Effector memory CD4-positive, alpha-beta T cell (primary cell): ENCODE results near the gene ERBB4.

ENCODE experiments used
- DNase-seq, 3 donors: peaks; one replicate each; pipeline ENCODE4 v3.0.0-alpha.2; 2020
- H3K27ac ChIP-seq: 2 replicates; pipeline ENCODE4 v1.7.0; 2013; ENCODE audit warnings: mild to moderate bottlenecking, low read length, moderate library complexity; ENCODE audit not compliant: insufficient read depth, poor library complexity, severe bottlenecking
- H3K27me3 ChIP-seq: replicated peaks from 2 replicates; pipeline ENCODE4 v1.7.0; 2013; ENCODE audit warnings: mild to moderate bottlenecking, low read length; ENCODE audit not compliant: insufficient read depth, control insufficient read depth, poor library complexity, severe bottlenecking
- H3K36me3 ChIP-seq: 2 replicates; pipeline ENCODE4 v1.7.0; 2013; ENCODE audit warnings: mild to moderate bottlenecking, low read length, moderate library complexity; ENCODE audit not compliant: control insufficient read depth, insufficient read depth
- H3K4me1 ChIP-seq: 2 replicates; pipeline ENCODE4 v1.7.0; 2013; ENCODE audit warnings: low read length, mild to moderate bottlenecking; ENCODE audit not compliant: control insufficient read depth, insufficient read depth, poor library complexity, severe bottlenecking
- H3K4me3 ChIP-seq: 2 replicates; pipeline ENCODE4 v1.7.0; 2013; ENCODE audit warnings: low read length, low read depth, mild to moderate bottlenecking; ENCODE audit not compliant: insufficient read depth, poor library complexity, severe bottlenecking
- H3K9me3 ChIP-seq: 2 replicates; pipeline ENCODE4 v1.7.0; 2013; ENCODE audit warnings: mild to moderate bottlenecking, low read length, moderate library complexity; ENCODE audit not compliant: control insufficient read depth

ERBB4 gene

DNA sequence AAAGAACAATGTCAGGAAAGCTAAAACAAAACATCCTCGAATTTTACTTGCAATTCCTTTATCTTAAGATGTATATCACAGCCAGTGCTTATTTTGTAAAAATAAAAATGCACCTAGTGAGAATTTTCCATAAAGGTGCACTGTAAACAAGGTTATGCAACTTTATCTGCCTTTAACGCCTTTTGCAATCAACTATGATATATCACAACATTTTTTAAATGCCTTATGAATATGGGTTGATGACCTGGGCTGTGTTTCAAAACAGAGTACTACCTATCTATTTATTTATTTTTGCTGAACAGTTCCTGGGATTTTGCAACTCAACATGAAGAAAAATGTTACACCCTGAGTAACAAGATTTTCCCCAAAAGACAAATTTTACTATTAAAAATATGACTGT is 1112.4 kb downstream of the ERBB4 start:
- no peaks in the 10 kb centered on the region for H3K27me3 ChIP-seq
- H3K4me3 ChIP-seq = no peak overlapping the region
- H3K27ac ChIP-seq = no peak overlapping the region
- H3K9me3 ChIP-seq = no peaks in the 10 kb centered on the region
- H3K4me1 ChIP-seq = no peaks in the 10 kb centered on the region
- H3K36me3 ChIP-seq = no peaks in the 10 kb centered on the region
- no peak for DNase-seq

GRCh38 chr2:211423018-211423417 is 1115.6 kb downstream of the ERBB4 start:
- H3K27me3 ChIP-seq = no peaks in the 10 kb centered on the region
- H3K9me3 ChIP-seq = no peaks in the 10 kb centered on the region
- no peaks in the 10 kb centered on the region for H3K36me3 ChIP-seq
- no peak overlapping the region for H3K4me3 ChIP-seq
- no peak overlapping the region for H3K27ac ChIP-seq
- DNase-seq = no peak
- H3K4me1 ChIP-seq = no peaks in the 10 kb centered on the region

DNA sequence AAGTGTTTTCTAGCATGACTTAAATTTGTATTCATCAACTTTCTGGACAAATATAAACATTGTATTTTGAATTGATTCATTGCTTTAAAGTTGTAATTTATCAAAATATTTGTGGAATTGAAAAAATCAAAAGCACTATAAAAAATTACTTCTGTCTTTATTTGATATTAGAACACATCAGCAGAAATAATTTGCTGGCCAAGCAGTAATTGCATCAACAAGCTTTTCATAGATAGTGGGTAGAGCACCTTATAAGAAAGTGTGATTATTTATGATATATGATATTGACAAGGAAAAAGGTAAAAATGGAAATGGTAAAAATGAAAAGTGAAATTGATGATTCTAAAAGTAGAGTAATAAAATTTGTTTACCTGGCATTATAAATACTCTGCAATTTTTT is 1121.1 kb downstream of the ERBB4 start:
- H3K9me3 ChIP-seq = no peaks in the 10 kb centered on the region
- no peak for DNase-seq
- no peaks in the 10 kb centered on the region for H3K27me3 ChIP-seq
- H3K36me3 ChIP-seq = no peaks in the 10 kb centered on the region
- no peak overlapping the region for H3K27ac ChIP-seq
- H3K4me3 ChIP-seq = no peak overlapping the region
- H3K4me1 ChIP-seq = no peaks in the 10 kb centered on the region

DNA sequence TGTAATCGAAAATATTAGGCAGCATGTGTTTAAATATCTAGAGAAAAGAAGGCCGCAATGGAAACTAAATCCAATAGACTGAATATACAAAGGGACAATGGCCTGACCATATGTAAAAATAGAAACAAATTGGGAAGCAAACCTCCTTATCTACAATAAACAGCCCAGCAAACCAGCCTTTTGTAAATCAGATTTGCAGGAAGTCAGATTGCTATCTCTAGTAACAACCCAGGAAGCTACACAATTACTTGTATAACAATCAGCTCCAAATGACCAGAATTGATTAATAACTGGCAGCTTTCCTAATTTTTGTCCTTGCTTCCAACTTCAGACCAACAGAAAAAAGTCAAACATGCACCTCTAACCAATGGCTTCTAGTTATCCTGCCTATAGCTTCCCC is 1122.2 kb downstream of the ERBB4 start:
- no peak overlapping the region for H3K4me3 ChIP-seq
- DNase-seq = no peak
- H3K27ac ChIP-seq = no peak overlapping the region
- no peaks in the 10 kb centered on the region for H3K27me3 ChIP-seq
- H3K36me3 ChIP-seq = no peaks in the 10 kb centered on the region
- H3K4me1 ChIP-seq = no peaks in the 10 kb centered on the region
- no peaks in the 10 kb centered on the region for H3K9me3 ChIP-seq

DNA sequence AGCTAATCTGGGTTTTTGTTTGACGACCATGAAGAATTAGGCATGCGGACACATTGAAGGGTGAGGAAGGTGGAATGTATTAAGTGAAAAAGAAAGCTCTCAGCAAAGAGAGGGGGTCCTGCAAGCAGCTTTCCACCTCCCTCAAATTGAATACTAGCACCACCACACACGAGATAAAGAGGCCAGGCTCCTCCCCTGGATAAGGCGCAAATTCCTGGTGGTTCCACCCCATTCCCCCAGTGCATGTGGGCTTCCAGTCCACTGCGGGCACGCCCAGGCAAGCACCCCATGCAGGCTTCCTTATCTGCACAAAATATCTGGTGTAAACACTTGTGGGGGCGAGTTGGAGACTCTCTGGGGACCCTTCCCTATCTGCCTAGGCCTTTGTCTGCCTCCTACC is 1124.9 kb downstream of the ERBB4 start:
- DNase-seq = no peak
- no peaks in the 10 kb centered on the region for H3K4me1 ChIP-seq
- H3K4me3 ChIP-seq = no peak overlapping the region
- no peaks in the 10 kb centered on the region for H3K9me3 ChIP-seq
- no peaks in the 10 kb centered on the region for H3K36me3 ChIP-seq
- no peaks in the 10 kb centered on the region for H3K27me3 ChIP-seq
- H3K27ac ChIP-seq = no peak overlapping the region

DNA sequence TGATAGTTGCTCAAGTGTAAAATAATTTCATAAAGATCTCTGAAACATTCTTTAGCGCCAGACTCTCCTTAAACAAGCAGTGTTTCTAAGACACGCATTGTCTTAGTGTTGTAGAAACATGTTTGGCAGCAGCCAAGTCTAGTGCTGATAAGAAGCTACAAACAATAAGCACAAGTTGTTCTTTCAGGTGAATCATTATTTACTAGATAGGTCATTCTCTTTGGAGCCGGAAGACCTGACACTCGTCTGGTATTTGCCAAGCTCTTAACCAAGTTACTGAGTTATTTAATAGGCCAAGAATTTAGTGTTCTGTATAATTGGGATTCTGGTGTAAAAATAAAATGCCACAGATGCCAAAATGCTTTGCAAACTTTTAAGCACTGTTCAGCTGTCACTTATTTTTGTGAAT is 1130.1 kb downstream of the ERBB4 start:
- no peak overlapping the region for H3K27ac ChIP-seq
- no peaks in the 10 kb centered on the region for H3K36me3 ChIP-seq
- no peak for DNase-seq
- no peaks in the 10 kb centered on the region for H3K9me3 ChIP-seq
- H3K27me3 ChIP-seq = no peaks in the 10 kb centered on the region
- H3K4me3 ChIP-seq = no peak overlapping the region
- H3K4me1 ChIP-seq = no peaks in the 10 kb centered on the region

DNA sequence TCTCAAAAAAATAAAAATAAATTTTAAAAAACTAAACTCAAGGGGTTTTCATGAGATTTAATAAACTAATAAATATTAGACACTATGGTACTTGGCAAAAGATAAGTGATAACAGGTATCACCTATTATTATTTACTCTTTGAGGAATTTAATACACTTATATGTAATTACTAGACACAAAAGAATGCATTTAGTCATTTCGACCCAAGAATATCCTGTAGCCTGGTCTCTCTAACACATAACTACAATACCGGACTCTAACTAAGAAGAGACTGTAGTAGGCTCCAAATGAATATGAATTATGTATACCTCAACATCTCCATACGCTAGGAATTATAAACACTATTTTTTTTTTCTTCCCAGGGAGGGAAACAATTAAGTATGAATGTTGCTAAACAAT is 1131.5 kb downstream of the ERBB4 start:
- H3K4me1 ChIP-seq = no peaks in the 10 kb centered on the region
- no peak overlapping the region for H3K27ac ChIP-seq
- no peak for DNase-seq
- no peaks in the 10 kb centered on the region for H3K36me3 ChIP-seq
- no peaks in the 10 kb centered on the region for H3K27me3 ChIP-seq
- H3K9me3 ChIP-seq = no peaks in the 10 kb centered on the region
- no peak overlapping the region for H3K4me3 ChIP-seq

GRCh38 chr2:211405036-211405435 is 1133.6 kb downstream of the ERBB4 start:
- Histone ChIP-seq H3K27ac (no peak overlapping the region), H3K4me1 (no peaks in the 10 kb centered on the region), H3K9me3 (no peaks in the 10 kb centered on the region), H3K4me3 (no peak overlapping the region), H3K36me3 (no peaks in the 10 kb centered on the region), H3K27me3 (no peaks in the 10 kb centered on the region)
- DNase-seq = no peak

- Histone ChIP-seq H3K36me3 (no peaks in the 10 kb centered on the region), H3K4me1 (no peaks in the 10 kb centered on the region), H3K27me3 (no peaks in the 10 kb centered on the region), H3K9me3 (no peaks in the 10 kb centered on the region), H3K4me3 (no peak overlapping the region), H3K27ac (no peak overlapping the region)
- DNase-seq = no peak
Measured at GRCh38 chr2:211404098-211404497, 1134.5 kb downstream of the ERBB4 start.

DNA sequence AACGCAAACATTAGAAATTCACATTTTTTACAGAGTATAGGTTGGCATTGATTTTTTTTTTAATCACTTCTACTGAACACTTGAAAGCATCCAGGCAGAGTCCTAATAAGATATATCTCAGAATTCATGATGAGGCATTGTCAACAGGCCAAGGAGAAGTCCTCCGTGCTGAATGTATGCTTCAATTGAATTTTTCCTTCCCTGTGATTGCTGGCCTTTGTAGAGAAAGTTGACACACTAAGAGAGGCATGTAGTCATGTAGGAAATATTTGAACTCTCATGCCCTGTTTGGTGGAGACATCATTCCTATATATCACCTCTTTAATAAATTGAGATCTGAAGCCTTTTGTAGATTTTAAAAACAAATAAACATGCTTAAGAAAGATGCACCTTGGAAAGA is 1137.3 kb downstream of the ERBB4 start:
- no peaks in the 10 kb centered on the region for H3K27me3 ChIP-seq
- H3K4me3 ChIP-seq = no peak overlapping the region
- H3K27ac ChIP-seq = no peak overlapping the region
- no peaks in the 10 kb centered on the region for H3K9me3 ChIP-seq
- H3K4me1 ChIP-seq = no peaks in the 10 kb centered on the region
- no peaks in the 10 kb centered on the region for H3K36me3 ChIP-seq
- DNase-seq = no peak

GRCh38 chr2:211397764-211398163 is 1140.8 kb downstream of the ERBB4 start:
- no peaks in the 10 kb centered on the region for H3K9me3 ChIP-seq
- no peaks in the 10 kb centered on the region for H3K36me3 ChIP-seq
- no peak overlapping the region for H3K27ac ChIP-seq
- no peaks in the 10 kb centered on the region for H3K27me3 ChIP-seq
- no peak for DNase-seq
- no peaks in the 10 kb centered on the region for H3K4me1 ChIP-seq
- H3K4me3 ChIP-seq = no peak overlapping the region
